GM21515 (cell line): ENCODE measurements around the gene MAML1.
"Not testable (repeated sequence)": the region's sequence is repeated elsewhere in the genome, so short reads cannot be mapped to it uniquely, and the experiment has no call there.

Experiments
- ATAC-seq: cut with Tn5 transposase; IDR thresholded peaks from one replicate; pipeline ENCODE4 v1.9.1; 2021; ENCODE audit not compliant: unreplicated experiment

The MAML1 gene

DNA sequence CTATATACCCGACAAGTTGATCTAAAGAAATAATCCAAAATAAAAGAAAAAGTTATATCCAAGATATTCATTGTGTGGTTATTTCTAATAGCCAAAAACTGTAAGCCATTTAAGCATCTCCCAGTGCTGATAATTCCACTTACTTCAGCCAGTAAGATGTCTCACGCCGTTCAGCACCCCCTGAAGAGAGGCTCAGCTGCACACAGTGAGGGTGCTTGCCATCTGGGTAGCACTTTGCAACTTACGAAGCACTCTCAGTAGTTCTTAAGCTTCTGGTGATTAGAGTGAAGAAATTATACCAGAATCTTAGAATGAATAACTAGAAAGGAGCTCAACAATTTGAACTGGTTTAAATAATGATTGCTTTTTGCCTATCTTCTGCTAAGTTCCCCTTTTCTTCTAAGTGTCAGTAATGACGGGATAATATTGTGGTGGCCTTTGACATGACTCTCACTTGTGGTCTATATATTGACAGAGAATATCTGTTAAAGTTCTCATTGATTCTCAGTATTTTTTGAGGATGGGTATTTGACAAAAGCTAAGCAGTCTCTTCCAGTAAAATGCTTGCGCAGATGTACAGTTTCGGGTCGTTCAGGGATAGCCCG, 35.0 kb downstream of the MAML1 start:
- no peak for ATAC-seq

- no peak for ATAC-seq
Observed at GRCh38 chr5:179768326-179769085, 35.9 kb downstream of the MAML1 start.

- ATAC-seq = no peak
Observed at GRCh38 chr5:179769271-179769670, 36.6 kb downstream of the MAML1 start.

DNA sequence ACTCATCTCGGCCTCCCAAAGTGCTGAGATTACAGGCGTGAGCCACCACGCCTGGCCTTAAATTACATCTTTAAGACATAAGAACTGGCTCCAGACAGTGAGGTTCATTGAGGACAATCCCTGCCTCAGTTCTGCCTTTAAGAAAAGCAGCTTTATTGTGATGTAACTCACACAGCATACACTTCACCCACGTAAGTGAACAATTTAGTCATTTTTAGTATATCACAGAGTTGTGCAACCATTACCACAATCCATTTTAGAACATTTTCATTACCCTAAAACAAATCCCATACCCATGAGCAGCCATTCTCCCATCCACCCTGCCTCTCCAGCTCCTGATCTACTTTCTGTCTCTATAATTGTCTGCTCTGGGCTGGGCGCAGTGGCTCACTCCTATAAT, 37.2 kb downstream of the MAML1 start:
- no peak for ATAC-seq

DNA sequence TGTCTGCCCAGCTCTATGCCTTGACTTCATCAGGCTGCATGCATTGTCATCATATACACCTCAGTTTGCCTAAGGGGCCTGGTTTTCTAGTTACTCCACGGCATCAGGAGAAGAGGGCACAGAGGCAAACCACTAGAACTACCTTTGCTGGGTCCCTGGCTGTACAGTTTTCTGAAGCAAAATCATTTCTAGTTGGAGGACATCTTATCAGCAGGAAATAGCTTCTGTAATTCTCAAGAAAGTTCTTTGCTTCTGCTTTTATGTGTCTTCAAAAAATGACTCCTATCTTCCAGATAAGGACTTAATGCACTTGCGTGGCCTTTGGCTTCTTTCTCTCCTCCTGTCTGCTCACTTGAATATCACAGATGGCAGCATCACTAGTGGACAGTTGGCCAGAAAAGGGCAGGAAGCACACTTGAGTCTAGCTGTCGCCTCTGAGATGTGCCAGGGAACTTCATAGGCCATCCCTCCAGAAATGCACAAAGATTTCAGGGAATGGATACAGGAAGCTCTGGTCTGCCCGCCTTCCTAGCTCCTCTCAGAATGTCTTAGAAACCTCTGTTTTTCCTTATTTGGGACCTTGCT, 38.8 kb downstream of the MAML1 start:
- no peak for ATAC-seq

- no peak for ATAC-seq
Observed at GRCh38 chr5:179772351-179772750, 39.7 kb downstream of the MAML1 start.

DNA sequence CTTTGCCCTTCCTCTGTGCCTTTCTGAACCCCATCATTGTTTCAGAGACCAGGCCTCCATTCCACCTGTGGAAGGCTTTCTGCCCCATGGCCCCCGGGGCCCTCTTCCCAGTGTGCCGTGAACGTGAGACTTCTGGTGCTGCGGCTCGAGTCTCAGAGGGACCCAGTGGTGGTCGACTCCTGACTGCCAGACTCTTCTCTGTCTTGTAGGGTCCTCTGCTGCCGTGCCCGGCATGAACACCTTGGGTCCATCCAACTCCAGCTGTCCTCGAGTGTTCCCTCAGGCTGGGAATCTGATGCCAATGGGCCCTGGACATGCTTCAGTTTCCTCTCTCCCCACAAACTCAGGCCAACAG, 41.0 kb downstream of the MAML1 start:
- no peak for ATAC-seq

DNA sequence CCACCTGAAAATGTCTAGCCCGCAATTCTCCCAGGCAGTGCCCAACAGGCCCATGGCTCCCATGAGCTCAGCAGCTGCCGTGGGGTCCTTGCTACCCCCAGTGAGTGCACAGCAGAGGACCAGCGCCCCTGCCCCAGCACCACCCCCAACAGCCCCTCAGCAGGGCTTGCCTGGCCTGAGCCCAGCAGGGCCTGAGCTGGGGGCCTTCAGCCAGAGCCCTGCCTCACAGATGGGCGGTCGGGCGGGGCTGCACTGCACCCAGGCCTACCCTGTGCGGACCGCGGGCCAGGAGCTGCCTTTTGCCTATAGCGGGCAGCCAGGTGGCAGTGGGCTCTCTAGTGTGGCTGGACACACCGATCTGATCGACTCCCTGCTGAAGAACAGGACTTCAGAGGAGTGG, 41.8 kb downstream of the MAML1 start:
- ATAC-seq = no peak

DNA sequence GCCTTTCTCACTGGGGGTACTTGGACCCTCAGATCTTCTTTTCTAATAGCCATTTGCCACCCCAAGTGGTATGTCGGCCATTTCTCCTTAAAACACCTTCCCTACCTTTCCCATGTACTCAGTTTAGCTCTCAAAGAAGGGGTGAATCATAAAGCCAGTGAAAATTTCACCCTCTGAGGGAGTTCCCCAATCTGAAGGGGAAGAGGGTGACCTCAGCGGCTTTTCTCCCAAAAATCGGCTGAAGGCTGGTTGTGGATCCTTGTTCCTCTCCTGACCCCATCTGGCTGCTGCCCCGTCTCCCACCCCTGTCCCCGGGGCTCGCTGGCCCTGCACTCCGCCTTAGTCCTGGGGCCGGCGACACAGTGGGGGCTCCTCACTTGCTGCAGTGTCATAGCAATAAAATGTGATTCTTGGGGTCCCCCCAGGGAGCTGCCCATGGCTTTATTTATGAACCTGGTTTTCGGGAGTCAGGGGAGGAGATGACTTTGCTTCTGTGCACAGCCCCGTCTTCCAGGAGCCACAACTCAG, 43.9 kb downstream of the MAML1 start:
- ATAC-seq = no peak

DNA sequence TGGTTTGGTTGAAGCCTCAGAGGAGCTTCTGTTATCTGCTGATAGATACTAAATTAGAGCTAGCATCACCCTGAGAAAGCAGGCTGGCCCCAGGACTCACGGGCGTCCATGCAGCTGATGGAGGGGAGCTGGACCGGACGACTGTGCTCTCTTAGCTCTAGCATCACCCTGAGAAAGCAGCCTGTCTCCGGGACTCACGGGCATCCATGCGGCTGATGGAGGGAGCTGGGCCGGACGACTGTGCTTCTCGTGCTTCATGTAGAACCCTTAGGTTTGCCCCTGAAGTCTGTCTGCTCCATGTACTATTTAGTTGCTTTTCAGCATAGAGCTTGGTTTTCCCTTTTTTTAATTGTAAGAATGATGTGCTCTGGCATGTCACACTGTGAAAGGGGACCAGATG, 44.8 kb downstream of the MAML1 start:
- ATAC-seq = no peak

DNA sequence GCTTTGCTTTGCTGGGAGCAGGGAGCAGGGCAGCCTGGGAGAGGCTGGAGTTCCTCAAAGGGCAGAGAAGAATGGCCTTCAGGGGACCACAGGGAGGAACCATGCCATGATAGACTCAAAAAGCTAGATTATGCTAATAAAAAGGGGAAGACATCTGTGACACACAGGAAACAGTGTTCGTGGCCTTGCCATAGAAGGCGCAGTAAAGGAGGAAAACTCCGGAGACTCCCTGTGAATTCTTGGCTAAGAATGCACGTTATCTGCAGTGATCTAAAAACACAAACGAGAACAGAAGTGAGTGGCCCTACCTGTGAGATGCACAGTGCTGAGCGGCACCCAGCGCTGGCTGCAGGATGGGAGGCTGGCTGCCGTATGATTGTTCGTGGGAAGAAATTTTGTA, 45.3 kb downstream of the MAML1 start:
- ATAC-seq = no peak

- ATAC-seq = no peak
Observed at GRCh38 chr5:179778591-179778990, 46.0 kb downstream of the MAML1 start.

DNA sequence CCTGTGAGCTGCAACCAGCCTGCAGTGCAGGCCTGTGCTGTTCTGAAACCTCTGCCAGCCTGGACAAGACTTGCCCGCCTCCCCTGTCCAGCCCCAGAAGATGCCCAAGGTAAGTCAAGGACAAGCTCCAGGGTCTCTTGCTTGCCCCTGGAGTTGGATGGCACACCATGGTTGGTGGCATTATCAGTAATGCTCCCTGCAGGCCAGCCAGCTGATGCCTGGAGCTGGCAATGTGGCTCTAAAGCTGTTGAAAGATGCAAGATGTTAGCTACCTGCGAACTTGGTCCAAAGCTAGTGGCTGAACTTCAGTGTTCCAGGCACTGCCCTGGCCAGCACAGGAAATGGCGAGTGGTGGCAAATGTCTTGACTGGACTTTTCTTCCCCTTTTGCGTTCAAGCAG, 47.2 kb downstream of the MAML1 start:
- ATAC-seq = no peak

DNA sequence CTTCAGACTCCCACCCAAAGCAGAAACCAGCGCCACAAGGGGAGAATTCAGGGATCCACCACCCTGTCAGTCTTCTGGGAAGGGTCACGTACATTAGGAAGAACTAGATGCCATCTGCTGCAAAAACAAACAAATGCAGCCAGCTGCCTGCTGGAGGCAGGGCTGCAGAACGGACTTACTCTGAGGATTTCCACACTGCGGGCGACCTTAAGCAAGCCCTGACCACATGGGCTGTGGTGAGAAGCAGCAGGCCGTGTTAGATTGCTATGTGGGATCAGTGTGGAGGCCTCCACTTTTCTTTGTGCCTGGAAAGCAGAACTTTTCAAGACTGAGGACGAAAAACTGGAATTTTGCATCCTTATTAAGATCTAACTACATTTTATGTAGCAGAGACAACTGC, 47.7 kb downstream of the MAML1 start:
- no peak for ATAC-seq

DNA sequence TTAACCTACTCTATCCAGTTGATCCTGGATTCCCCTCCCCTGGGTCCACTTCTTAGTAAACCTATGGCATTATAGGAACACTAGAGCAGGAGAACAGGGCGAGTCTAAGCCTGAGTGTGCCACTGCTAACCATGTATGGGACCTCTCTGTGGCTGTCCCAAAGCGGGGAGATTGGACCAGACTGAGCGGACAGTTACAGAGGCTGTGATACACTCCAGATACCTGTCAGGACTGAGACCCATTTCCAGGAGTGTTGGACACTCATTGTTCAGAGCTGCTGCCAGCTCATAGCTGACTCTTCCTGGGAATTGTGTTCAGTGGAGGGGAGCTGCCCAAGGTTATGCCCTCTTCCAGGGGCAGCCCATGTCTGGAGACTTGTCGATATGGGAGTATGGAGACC, 49.2 kb downstream of the MAML1 start:
- ATAC-seq = no peak

GRCh38 chr5:179783128-179783527, 50.5 kb downstream of the MAML1 start:
- ATAC-seq = no peak

GRCh38 chr5:179786861-179787260, 54.2 kb downstream of the MAML1 start:
- no peak for ATAC-seq

DNA sequence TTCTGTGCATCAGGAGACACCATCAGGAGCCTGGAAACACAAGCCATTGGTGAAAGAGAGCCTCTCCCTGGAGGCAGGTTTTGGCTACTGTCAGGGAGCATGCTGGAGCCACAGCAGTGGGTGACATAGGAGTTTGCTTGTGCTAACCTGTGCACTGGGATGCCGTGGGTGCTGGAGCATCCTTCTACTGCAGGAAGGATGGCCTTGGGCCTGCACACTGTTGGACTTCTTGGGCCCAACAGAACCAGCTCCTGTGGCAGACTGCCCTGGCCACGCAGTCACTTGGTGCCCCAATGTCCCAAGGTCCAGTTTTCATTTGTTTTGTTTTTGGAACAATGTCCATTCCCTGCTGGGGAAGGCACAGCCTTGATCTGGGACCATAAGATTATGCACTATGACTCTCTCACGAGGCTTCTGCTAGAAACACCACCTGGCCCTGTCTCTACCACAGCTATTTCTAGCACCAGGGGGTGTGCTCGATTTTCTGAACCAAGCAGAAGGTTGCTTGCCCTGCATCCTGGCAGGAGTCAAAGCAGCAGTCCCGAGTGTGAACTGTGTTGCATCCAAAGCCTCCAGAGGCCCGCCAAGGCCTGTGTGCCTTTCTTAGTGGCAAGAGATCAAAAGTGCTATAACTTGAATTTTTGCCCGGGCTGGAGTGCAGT, 55.7 kb downstream of the MAML1 start:
- no peak for ATAC-seq

DNA sequence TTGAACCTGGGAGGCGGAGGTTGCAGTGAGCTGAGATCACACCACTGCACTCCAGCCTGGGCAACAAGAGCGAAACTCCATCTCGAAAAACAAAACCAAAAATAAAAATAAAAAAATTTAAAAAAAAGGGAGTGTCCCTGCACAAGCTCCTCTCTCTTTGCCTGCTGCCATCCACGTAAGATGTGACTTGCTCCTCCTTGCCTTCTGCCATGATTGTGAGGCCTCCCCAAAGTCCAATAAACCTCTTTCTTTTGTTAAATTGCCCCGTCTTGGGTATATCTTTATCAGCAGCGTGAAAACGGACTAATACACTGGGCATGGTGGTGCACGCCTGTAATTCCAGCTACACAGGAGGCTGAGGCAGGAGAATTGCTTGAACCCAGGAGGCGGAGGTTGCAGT, 56.7 kb downstream of the MAML1 start:
- ATAC-seq = not testable (repeated sequence)

DNA sequence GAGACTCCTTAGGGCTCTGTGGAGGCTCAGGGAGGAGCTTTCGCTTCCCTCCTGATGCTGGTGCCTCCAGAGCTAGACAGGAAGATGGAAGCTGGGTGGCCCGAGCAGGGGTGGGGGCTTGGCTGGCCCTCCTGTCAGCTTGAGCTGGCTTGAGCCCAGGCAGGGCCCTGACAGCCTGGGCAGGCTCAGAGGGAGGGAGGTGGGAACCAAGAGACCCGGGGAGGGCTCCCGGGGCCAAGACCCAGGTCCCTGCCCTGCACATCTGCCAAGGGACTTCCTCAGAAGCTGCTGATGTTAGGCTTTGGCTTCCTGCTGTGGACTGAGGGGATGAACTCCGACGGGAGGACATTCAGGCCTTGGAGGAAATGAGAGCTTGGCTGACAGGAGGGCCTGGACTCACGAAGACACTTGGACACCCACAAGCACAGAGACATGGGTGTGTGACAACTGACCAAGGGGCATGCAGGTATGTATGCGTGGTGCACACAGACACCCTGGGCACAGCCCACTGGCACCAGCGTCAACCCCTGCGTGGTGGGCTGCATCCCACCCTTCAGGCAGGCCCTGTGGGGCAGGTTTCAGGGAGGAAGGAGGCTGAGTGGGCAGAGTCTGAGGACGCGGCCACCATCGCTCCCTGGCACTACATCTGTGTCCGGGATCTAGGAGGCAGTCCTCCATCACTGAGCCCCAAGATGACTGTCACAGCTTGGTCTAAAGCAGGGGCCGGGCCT, 59.4 kb downstream of the MAML1 start:
- no peak for ATAC-seq
